Neural progenitor cell (in vitro differentiated cells): ENCODE measurements around the gene PPFIA1. TPM values are rescaled to one million over a fixed set of nuclear protein-coding genes. Genes with fewer than 3 reads are reported as not detected.

ENCODE experiments used
- DNase-seq: peaks from one replicate; pipeline ENCODE4 v3.0.0-alpha.2; 2016; ENCODE audit warnings: low spot score
- H2AFZ ChIP-seq: fragments of 200-600 bp; sonication (generic); replicated peaks from 2 replicates; pipeline ENCODE4 v1.6.1; 2016; ENCODE audit warnings: antibody characterized with exemption
- H3F3A ChIP-seq: fragments of 200-600 bp; sonication (generic); 2 replicates; pipeline ENCODE4 v1.6.1; 2016; ENCODE audit warnings: antibody characterized with exemption, low read depth
- H3K27ac ChIP-seq: fragments of 200-600 bp; sonication (generic); 2 replicates; pipeline ENCODE4 v1.5.1; 2016; ENCODE audit warnings: mild to moderate bottlenecking
- H3K27me3 ChIP-seq: fragments of 200-600 bp; sonication (generic); 2 replicates; pipeline ENCODE4 v1.6.1; 2016; ENCODE audit warnings: mild to moderate bottlenecking, moderate library complexity
- H3K36me3 ChIP-seq: fragments of 200-600 bp; sonication (generic); 2 replicates; pipeline ENCODE4 v1.5.1; 2016
- H3K4me1 ChIP-seq: fragments of 200-600 bp; sonication (generic); 2 replicates; pipeline ENCODE4 v1.6.1; 2016; ENCODE audit warnings: mixed run types
- H3K4me2 ChIP-seq: fragments of 200-600 bp; sonication (generic); 2 replicates; pipeline ENCODE4 v1.6.1; 2016
- H3K4me3 ChIP-seq: fragments of 200-600 bp; sonication (generic); 2 replicates; pipeline ENCODE4 v1.5.1; 2016
- H3K79me2 ChIP-seq: fragments of 200-600 bp; sonication (generic); 2 replicates; pipeline ENCODE4 v1.6.1; 2016; ENCODE audit warnings: low read depth
- H3K9ac ChIP-seq: fragments of 200-600 bp; sonication (generic); 2 replicates; pipeline ENCODE4 v1.6.1; 2016
- H3K9me3 ChIP-seq: fragments of 200-600 bp; sonication (generic); 2 replicates; pipeline ENCODE4 v1.5.1; 2016; ENCODE audit warnings: low read depth
- H4K20me1 ChIP-seq: fragments of 200-600 bp; sonication (generic); 2 replicates; pipeline ENCODE4 v1.6.1; 2016; ENCODE audit warnings: low read depth
- H3K27ac Mint-ChIP-seq: 3 replicates; pipeline ENCODE4 v1.8.0; 2021; ENCODE audit warnings: mixed read lengths
- H3K27me3 Mint-ChIP-seq: 2 replicates; pipeline ENCODE4 v1.8.0; 2022; ENCODE audit warnings: low read depth, mild to moderate bottlenecking, inconsistent platforms, moderate library complexity, mixed read lengths; ENCODE audit not compliant: insufficient read depth
- H3K36me3 Mint-ChIP-seq: 3 replicates; pipeline ENCODE4 v1.8.0; 2021; ENCODE audit warnings: mixed read lengths
- H3K4me1 Mint-ChIP-seq: 3 replicates; pipeline ENCODE4 v1.8.0; 2021; ENCODE audit warnings: mixed read lengths
- H3K4me3 Mint-ChIP-seq: 3 replicates; pipeline ENCODE4 v1.8.0; 2021; ENCODE audit warnings: mild to moderate bottlenecking, moderate library complexity, mixed read lengths
- H3K9me3 Mint-ChIP-seq: 3 replicates; pipeline ENCODE4 v1.8.0; 2020; ENCODE audit warnings: mixed read lengths
- CTCF ChIP-seq: fragments of 200-600 bp; sonication (generic); IDR thresholded peaks from 2 replicates; pipeline ENCODE4 v1.5.1; 2017; ENCODE audit warnings: antibody characterized with exemption, mild to moderate bottlenecking
- EZH2 ChIP-seq: fragments of 200-600 bp; sonication (generic); IDR thresholded peaks from 2 replicates; pipeline ENCODE4 v1.6.1; 2017; ENCODE audit warnings: antibody characterized with exemption, mild to moderate bottlenecking, moderate library complexity
- EZH2phosphoT487 ChIP-seq: fragments of 200-600 bp; sonication (generic); IDR thresholded peaks from 2 replicates; pipeline ENCODE4 v1.6.1; 2017; ENCODE audit warnings: antibody characterized with exemption
- total RNA-seq: library from RNA; depleted of rRNA; stranded (reverse); fragments of >200 nt; gene quantifications from 2 replicates; pipeline ENCODE4 v1.2.3, GENCODE V29; 2015; ENCODE audit warnings: low replicate concordance

Gene PPFIA1
- total RNA-seq, 1 donor from 2014 or later: 42.6 TPM

GRCh38 chr11:70331901-70332300, 61.4 kb downstream of the PPFIA1 start:
- Mint-ChIP-seq H3K27ac (no peak overlapping the region), H3K36me3 (peaks cover 48% of the 10 kb centered on the region), H3K27me3 (no peaks in the 10 kb centered on the region), H3K9me3 (no peaks in the 10 kb centered on the region), H3K4me3 (no peak overlapping the region), H3K4me1 (no peaks in the 10 kb centered on the region)
- Histone ChIP-seq H3K27ac (no peak overlapping the region), H3K4me2 (no peak overlapping the region), H2AFZ (no peak overlapping the region), H3K9me3 (no peaks in the 10 kb centered on the region), H3F3A (no peaks in the 10 kb centered on the region), H4K20me1 (peaks cover 3% of the 10 kb centered on the region), H3K36me3 (peaks cover 21% of the 10 kb centered on the region), H3K4me3 (no peak overlapping the region), H3K27me3 (no peaks in the 10 kb centered on the region), H3K9ac (no peak overlapping the region), H3K79me2 (no peaks in the 10 kb centered on the region), H3K4me1 (no peaks in the 10 kb centered on the region)
- no peak for DNase-seq
- TF ChIP-seq EZH2 (no peak), CTCF (no peak), EZH2phosphoT487 (no peak)

- Histone ChIP-seq H3K79me2 (no peaks in the 10 kb centered on the region), H3K4me2 (no peak overlapping the region), H3K27ac (no peak overlapping the region), H2AFZ (no peak overlapping the region), H3K9me3 (no peaks in the 10 kb centered on the region), H3K4me1 (no peaks in the 10 kb centered on the region), H3F3A (no peaks in the 10 kb centered on the region), H3K4me3 (no peak overlapping the region), H3K9ac (no peak overlapping the region), H3K36me3 (peaks cover 21% of the 10 kb centered on the region), H4K20me1 (peaks cover 3% of the 10 kb centered on the region), H3K27me3 (no peaks in the 10 kb centered on the region)
- Mint-ChIP-seq H3K4me1 (no peaks in the 10 kb centered on the region), H3K4me3 (no peak overlapping the region), H3K27me3 (no peaks in the 10 kb centered on the region), H3K27ac (no peak overlapping the region), H3K36me3 (peaks cover 43% of the 10 kb centered on the region), H3K9me3 (no peaks in the 10 kb centered on the region)
- no peak for DNase-seq
- TF ChIP-seq EZH2phosphoT487 (no peak), EZH2 (no peak), CTCF (no peak)
Measured at GRCh38 chr11:70332567-70332966, 62.1 kb downstream of the PPFIA1 start.

- no peak overlapping the region for H3K27ac ChIP-seq
- H4K20me1 ChIP-seq: peaks cover 3% of the 10 kb centered on the region
- Mint-ChIP-seq H3K9me3 (no peaks in the 10 kb centered on the region), H3K4me3 (no peak overlapping the region), H3K36me3 (peaks cover 42% of the 10 kb centered on the region), H3K27me3 (no peaks in the 10 kb centered on the region), H3K27ac (no peak overlapping the region), H3K4me1 (no peaks in the 10 kb centered on the region)
- no peak overlapping the region for H3K9ac ChIP-seq
- no peaks in the 10 kb centered on the region for H3K79me2 ChIP-seq
- no peak overlapping the region for H3K4me3 ChIP-seq
- no peaks in the 10 kb centered on the region for H3K4me1 ChIP-seq
- no peak overlapping the region for H3K4me2 ChIP-seq
- H3K36me3 ChIP-seq: peaks cover 18% of the 10 kb centered on the region
- no peaks in the 10 kb centered on the region for H3K9me3 ChIP-seq
- no peaks in the 10 kb centered on the region for H3K27me3 ChIP-seq
- no peaks in the 10 kb centered on the region for H3F3A ChIP-seq
- TF ChIP-seq EZH2 (no peak), EZH2phosphoT487 (no peak), CTCF (no peak)
- no peak overlapping the region for H2AFZ ChIP-seq
- no peak for DNase-seq
Measured at GRCh38 chr11:70333261-70333660, 62.8 kb downstream of the PPFIA1 start.
